ENCODE results near the gene SH2B3.

The SH2B3 gene

DNA sequence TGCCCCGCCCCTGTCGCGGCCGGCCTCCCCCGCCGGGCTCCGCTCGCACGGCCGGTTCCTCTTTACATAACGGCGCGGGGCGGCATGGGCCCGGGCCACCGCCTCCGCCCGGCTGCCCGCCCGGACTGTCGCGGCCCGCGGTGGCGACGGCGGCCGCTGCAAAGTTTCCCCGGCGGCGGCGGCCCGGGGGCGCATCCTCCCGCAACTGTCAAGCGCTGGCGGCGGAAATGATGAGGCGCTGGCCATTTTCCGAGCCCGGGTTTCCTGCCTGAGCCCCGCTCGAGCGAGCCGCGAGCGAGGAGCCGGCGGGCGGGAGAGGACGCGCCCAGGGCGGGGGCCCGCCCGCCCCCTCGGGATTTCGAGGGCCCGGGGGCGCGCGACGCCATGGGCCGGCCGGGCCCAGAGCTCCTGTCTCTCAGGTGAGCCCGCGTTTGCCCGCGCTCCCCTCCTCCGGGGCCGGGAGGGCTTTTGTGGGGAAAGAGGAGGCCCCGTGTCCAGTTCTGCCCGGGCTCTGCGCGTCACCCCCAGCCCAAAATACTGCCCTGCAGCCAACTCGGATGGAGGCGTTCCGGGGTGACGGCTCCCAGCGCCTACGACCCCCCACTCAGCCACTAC, at the start of gene SH2B3:
Gene SH2B3, plus strand, starts transcription at position 65 of the 615 bp plus-strand sequence. CDS start 12,223 bp downstream, outside the sequence.
- peak within 1 kb of the TSS; percentile 93 for H3K4me3 ChIP-seq (ENCODE audit: low read length)
- peak within 1 kb of the TSS; percentile 52 for H3K27ac ChIP-seq (ENCODE audit: low read depth, low read length)
- H3K36me3 ChIP-seq (ENCODE audit: control insufficient read depth, insufficient read depth, low read length) = no peaks in the 10 kb centered on the region
- H3K4me1 ChIP-seq (ENCODE audit: control insufficient read depth, insufficient read depth, low read length) = peaks cover 2% of the 10 kb centered on the region
- H3K27me3 ChIP-seq (ENCODE audit: control insufficient read depth, insufficient read depth, low read length) = no peaks in the 10 kb centered on the region
- peak within 1 kb of the TSS; percentile 69 for H3K9ac ChIP-seq (ENCODE audit: low read length)

DNA sequence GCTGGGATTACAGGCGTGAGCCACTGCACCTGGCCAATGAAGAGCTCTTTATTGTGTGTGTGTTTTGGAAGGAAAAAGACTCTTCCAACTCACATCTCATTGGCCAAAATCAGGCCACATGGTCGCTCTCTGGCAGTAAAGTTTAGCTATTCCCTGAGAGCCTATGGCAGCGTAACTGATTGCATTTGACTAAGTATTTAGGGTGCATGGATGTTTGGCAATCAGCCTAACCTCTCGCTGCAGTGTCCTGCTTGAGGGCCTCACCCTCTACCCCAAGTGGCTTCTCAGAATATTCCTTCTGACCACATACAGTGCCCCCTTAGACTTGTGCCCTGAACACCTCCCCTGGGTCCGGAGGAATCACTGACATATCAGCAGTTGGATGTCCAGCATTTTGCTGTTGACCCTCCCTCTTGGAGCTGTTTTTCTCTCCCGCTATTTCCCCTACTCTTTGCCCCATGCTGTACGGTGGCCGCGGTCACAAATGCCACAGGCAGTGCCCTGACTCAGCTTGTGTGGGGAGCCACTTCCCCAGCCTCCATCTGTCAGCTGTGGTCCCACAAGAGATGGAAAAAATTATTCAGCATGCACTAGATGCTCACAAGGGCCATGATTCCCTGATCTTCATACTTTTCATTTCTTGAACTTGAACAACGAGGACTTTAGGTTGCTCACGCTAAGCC, 46.4 kb upstream of the SH2B3 start:
- H3K27ac ChIP-seq (ENCODE audit: low read depth, low read length) = no peak overlapping the region
- no peaks in the 10 kb centered on the region for H3K27me3 ChIP-seq (ENCODE audit: control insufficient read depth, insufficient read depth, low read length)
- no peak overlapping the region for H3K9ac ChIP-seq (ENCODE audit: low read length)
- H3K4me1 ChIP-seq (ENCODE audit: control insufficient read depth, insufficient read depth, low read length) = no peaks in the 10 kb centered on the region
- no peak overlapping the region for H3K4me3 ChIP-seq (ENCODE audit: low read length)
- peaks cover 7% of the 10 kb centered on the region for H3K36me3 ChIP-seq (ENCODE audit: control insufficient read depth, insufficient read depth, low read length)

DNA sequence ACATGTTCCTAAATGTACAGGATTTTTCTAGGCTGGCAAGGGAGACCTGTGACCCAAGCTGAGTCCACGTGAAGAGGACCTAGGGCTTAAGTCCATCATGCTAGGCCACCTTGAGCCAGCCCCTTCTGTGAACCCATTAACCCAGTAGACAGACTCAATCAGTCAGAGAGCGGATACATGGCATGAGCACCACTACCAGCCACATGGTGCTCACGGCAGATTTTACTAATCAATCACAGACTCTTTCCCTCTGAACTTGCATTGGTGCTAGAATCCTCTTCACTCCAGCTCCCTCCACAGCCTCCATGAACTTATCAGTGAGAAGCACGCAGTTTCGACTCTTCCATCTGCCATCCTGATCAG, 45.8 kb upstream of the SH2B3 start:
- Histone ChIP-seq H3K4me3 (ENCODE audit: low read length) (no peak overlapping the region), H3K36me3 (ENCODE audit: control insufficient read depth, insufficient read depth, low read length) (peaks cover 10% of the 10 kb centered on the region), H3K9ac (ENCODE audit: low read length) (no peak overlapping the region), H3K27ac (ENCODE audit: low read depth, low read length) (no peak overlapping the region), H3K4me1 (ENCODE audit: control insufficient read depth, insufficient read depth, low read length) (no peaks in the 10 kb centered on the region), H3K27me3 (ENCODE audit: control insufficient read depth, insufficient read depth, low read length) (no peaks in the 10 kb centered on the region)

DNA sequence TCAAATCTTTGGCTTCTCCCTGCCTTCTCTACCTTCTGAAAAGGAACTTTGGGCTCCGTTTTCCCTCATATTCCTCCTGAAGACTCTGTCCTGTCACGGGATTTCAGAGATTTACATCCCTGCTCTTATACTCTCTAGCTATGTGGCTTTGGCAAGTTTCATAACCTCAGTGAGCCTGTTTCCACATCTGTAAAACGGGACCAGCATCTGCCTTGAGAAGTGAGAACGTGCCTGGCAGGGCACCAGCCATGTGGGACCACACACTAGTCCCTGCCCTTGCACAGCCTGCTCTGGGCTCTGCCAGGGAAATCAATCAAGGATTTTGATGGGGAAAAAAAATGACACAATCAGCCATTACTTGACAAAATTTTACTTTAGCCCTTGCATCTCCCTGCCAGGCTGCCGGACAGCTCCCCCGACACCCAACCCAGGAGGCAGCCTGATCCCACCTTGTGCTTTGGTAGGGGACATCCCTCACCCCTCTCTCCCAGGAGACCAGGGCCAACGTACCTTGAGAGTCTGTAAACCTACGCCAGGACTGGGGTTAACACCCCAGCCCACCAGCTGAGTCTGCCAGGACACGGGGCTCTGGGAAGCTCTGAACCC, 45.3 kb upstream of the SH2B3 start:
- H3K27me3 ChIP-seq (ENCODE audit: control insufficient read depth, insufficient read depth, low read length) = no peaks in the 10 kb centered on the region
- no peak overlapping the region for H3K4me3 ChIP-seq (ENCODE audit: low read length)
- H3K9ac ChIP-seq (ENCODE audit: low read length) = no peak overlapping the region
- H3K36me3 ChIP-seq (ENCODE audit: control insufficient read depth, insufficient read depth, low read length) = peaks cover 14% of the 10 kb centered on the region
- no peaks in the 10 kb centered on the region for H3K4me1 ChIP-seq (ENCODE audit: control insufficient read depth, insufficient read depth, low read length)
- no peak overlapping the region for H3K27ac ChIP-seq (ENCODE audit: low read depth, low read length)

DNA sequence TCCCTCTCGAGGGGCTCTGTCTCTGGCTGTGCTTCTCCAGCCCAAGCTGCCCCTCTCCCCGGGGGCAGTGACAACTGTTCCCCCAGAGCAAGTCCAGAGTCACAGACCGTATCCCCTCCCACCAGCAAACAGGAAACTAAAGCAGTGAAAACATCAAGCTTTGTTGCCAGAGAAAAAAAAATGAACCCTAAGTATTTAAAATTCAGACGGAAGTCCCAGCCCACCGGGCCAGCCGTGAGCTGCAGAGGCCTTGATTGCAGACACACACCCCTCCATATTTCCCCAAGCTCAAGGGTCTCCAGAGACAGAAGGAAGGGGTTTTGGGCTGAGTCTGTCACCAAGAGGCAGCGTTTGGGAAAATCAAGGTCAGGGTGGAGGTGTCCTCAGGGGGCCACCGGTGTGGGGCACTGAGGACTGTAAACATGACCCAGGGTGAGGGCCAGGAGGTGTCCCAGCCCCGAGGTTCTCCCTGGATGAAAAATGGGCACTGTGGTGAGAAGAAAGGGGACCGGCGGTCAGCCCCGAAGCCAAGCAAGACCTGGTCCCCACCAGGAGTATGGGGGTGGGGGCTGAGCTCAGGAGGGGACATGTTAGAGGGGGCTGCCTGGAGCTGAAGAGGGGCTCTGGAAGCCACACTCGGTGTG, 44.5 kb upstream of the SH2B3 start:
- no peaks in the 10 kb centered on the region for H3K27me3 ChIP-seq (ENCODE audit: control insufficient read depth, insufficient read depth, low read length)
- H3K4me3 ChIP-seq (ENCODE audit: low read length) = no peak overlapping the region
- no peak overlapping the region for H3K9ac ChIP-seq (ENCODE audit: low read length)
- H3K4me1 ChIP-seq (ENCODE audit: control insufficient read depth, insufficient read depth, low read length) = no peaks in the 10 kb centered on the region
- H3K36me3 ChIP-seq (ENCODE audit: control insufficient read depth, insufficient read depth, low read length) = peaks cover 14% of the 10 kb centered on the region
- no peak overlapping the region for H3K27ac ChIP-seq (ENCODE audit: low read depth, low read length)

DNA sequence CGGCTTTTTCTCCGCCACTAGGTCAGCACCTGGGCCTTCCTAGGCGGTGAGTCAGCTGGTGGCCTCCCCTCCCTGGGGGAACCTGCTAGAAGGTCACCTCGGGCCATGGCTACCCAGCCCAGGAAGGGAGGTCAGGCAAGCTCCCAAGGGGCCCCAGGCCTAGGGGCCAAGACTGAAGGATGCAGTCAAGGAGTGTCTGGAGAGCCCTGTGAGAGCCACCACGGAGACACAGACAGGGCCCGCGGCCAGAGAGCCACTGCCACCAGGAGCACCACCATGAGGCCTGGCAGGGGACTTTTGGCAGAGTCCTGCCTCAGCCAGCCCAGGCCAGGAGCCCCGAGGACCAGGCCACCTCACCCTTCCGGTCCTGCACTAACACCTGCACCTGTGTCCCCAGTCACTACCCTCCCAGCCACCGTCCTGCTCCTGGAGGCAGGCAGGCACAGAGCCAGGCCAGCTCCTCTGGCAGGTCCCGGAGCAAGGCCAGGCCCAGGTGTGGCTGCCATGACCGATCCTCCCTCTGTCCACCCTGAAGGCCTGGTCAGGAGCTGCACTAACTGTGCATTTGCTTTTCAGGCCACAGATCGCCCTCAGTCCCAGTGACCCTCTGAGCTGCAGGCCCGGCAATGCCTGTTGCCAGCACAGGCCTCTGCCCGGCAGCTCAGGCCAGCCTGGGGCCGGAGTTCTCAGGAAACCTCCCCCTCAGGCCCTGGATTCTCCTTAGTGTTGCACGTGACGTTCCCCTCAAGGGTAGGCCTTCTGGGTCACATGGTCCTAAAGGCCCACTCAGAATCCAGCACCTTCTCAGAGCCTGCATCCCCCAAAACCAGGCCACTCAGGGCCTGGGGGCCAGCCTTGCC, 43.8 kb upstream of the SH2B3 start:
- peaks cover 14% of the 10 kb centered on the region for H3K36me3 ChIP-seq (ENCODE audit: control insufficient read depth, insufficient read depth, low read length)
- no peak overlapping the region for H3K9ac ChIP-seq (ENCODE audit: low read length)
- no peak overlapping the region for H3K27ac ChIP-seq (ENCODE audit: low read depth, low read length)
- H3K4me3 ChIP-seq (ENCODE audit: low read length) = no peak overlapping the region
- H3K4me1 ChIP-seq (ENCODE audit: control insufficient read depth, insufficient read depth, low read length) = no peaks in the 10 kb centered on the region
- no peaks in the 10 kb centered on the region for H3K27me3 ChIP-seq (ENCODE audit: control insufficient read depth, insufficient read depth, low read length)

DNA sequence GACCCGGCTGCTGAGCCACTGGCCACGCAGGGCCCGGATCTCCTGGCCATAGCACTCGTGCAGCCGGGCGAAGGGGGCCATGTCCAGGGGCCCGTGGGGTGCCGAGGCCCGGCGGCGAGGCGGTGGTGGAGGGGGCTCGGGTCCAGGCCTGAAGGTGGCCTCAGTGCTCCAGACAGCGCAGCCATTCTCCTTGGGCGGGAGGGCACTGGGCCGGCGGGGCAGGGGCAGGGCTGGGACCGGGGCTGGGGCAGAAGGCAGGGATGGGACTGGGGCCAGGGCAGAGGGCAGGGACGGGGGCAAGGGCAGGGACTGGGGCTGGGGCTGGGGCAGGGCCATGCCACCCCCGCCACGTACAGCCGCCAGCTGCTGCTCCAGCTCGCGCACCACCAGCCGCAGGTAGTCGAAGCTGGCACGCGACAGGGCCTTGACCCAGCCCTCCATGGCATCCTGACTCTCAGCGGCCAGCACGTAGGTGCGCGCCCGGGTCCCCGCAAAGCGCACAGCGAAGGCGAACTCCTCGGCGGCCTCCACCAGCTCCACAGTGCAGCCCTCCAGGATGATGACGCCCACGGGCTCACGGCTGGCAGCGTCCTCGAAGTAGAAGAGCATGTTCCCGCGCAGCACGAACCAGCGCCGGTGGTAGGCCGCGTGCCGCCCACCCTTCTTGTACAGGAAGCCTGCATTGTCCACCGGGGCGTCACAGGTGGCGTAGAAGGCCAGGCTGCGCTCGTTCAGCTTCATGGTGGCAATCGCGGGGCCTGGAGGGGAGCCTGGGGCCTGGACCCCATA, 42.8 kb upstream of the SH2B3 start:
- Histone ChIP-seq H3K9ac (ENCODE audit: low read length) (no peak overlapping the region), H3K27me3 (ENCODE audit: control insufficient read depth, insufficient read depth, low read length) (no peaks in the 10 kb centered on the region), H3K4me3 (ENCODE audit: low read length) (no peak overlapping the region), H3K27ac (ENCODE audit: low read depth, low read length) (no peak overlapping the region), H3K4me1 (ENCODE audit: control insufficient read depth, insufficient read depth, low read length) (no peaks in the 10 kb centered on the region), H3K36me3 (ENCODE audit: control insufficient read depth, insufficient read depth, low read length) (peaks cover 14% of the 10 kb centered on the region)

DNA sequence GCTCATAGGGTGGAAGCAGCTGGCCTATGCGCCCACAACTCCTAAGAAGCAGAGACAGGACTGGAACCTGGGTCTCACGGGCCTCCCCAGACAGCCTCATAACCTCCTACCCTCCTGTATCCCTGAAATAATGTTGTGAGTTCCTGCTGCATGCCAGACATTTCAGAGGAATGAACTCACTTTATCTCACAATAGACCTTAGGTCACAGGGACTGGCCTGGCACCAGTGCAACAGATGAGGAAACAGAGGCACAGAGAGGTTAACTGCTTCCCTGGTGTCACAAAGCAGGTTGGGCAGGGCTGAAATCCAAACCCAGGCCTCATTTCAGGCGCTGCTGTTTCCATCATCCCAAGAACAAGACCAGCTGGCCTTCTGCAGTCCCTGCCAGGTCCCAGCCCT, 42.1 kb upstream of the SH2B3 start:
- Histone ChIP-seq H3K9ac (ENCODE audit: low read length) (no peak overlapping the region), H3K36me3 (ENCODE audit: control insufficient read depth, insufficient read depth, low read length) (peaks cover 14% of the 10 kb centered on the region), H3K27ac (ENCODE audit: low read depth, low read length) (no peak overlapping the region), H3K27me3 (ENCODE audit: control insufficient read depth, insufficient read depth, low read length) (no peaks in the 10 kb centered on the region), H3K4me1 (ENCODE audit: control insufficient read depth, insufficient read depth, low read length) (peaks cover 3% of the 10 kb centered on the region), H3K4me3 (ENCODE audit: low read length) (no peak overlapping the region)

DNA sequence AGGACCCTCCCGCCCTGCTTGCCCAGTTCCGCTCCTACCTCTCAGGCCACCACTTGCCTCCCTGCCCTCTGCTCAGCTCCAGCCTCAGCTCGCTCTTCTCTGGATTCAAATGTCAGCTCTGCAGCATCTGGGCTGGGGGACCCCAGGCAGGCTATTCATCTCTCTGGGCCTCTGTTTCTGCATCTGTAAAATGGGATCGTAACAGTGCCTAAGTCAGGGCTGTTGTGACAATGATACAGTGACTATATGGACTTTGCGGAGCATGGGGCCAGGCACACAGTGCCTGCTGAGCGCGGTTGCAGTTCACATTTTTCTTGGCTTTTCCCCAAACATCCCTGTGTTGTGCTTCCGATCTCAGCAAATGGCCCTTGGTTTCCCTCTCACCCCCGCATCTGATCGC, 39.6 kb upstream of the SH2B3 start:
- peaks cover 3% of the 10 kb centered on the region for H3K4me1 ChIP-seq (ENCODE audit: control insufficient read depth, insufficient read depth, low read length)
- no peak overlapping the region for H3K9ac ChIP-seq (ENCODE audit: low read length)
- H3K27ac ChIP-seq (ENCODE audit: low read depth, low read length) = no peak overlapping the region
- H3K4me3 ChIP-seq (ENCODE audit: low read length) = no peak overlapping the region
- H3K27me3 ChIP-seq (ENCODE audit: control insufficient read depth, insufficient read depth, low read length) = no peaks in the 10 kb centered on the region
- peaks cover 14% of the 10 kb centered on the region for H3K36me3 ChIP-seq (ENCODE audit: control insufficient read depth, insufficient read depth, low read length)

DNA sequence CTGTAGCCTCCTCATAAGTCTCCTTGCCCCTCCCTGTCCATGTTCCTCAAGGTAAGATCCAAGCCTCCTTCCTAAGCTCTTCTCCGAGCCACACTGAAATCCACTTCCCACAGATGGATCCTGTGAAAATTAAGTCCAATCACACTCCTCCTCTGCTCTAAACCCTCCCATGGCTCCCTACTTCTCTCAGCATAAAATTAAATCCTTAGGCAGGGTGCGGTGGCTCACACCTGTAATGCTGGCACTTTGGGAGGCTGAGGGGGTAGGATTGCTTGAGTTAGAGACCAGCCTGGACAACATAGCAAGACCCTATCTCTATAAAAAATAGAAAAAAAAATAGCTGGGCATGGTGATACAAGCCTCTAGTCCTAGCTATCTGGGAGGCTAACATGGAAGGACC, 39.1 kb upstream of the SH2B3 start:
- Histone ChIP-seq H3K36me3 (ENCODE audit: control insufficient read depth, insufficient read depth, low read length) (peaks cover 14% of the 10 kb centered on the region), H3K4me1 (ENCODE audit: control insufficient read depth, insufficient read depth, low read length) (peaks cover 3% of the 10 kb centered on the region), H3K4me3 (ENCODE audit: low read length) (no peak overlapping the region), H3K27ac (ENCODE audit: low read depth, low read length) (no peak overlapping the region), H3K9ac (ENCODE audit: low read length) (no peak overlapping the region), H3K27me3 (ENCODE audit: control insufficient read depth, insufficient read depth, low read length) (no peaks in the 10 kb centered on the region)

DNA sequence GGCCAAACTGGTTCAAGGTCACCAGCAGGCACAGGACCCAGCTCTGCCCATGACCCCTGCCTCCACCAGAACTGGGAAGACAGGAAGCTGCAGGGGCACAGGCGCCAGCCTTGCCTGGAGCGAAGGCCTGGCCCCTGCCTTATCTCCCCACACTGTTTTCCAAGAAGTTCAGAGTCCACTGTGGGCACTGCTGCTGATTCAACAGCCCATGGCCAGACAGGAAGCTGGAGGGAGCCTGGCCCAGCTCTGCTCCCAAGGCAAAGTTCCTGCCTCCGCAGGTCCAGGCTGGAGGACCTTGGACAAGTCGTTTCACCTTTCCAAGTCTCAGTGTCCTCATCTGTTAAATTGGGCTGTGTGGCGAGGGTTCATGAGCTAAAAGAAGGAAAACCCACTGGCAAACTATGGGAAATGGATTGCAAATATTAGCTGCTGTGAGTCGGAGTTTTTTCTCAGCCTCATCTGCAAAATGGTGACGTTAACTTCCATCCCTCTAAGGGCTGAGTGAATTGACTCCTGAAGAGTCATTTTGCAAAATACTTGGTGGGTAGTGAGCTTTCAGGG, 38.0 kb upstream of the SH2B3 start:
- no peaks in the 10 kb centered on the region for H3K27me3 ChIP-seq (ENCODE audit: control insufficient read depth, insufficient read depth, low read length)
- no peak overlapping the region for H3K27ac ChIP-seq (ENCODE audit: low read depth, low read length)
- peaks cover 11% of the 10 kb centered on the region for H3K36me3 ChIP-seq (ENCODE audit: control insufficient read depth, insufficient read depth, low read length)
- H3K4me3 ChIP-seq (ENCODE audit: low read length) = peak overlapping the region; percentile 98
- no peak overlapping the region for H3K9ac ChIP-seq (ENCODE audit: low read length)
- peaks cover 3% of the 10 kb centered on the region for H3K4me1 ChIP-seq (ENCODE audit: control insufficient read depth, insufficient read depth, low read length)

Measured in rectal smooth muscle tissue (tissue), 1 donor.